HG03095 (cell line): ENCODE data around the gene PPM1A.

ENCODE experiments used
- ATAC-seq: cut with Tn5 transposase; IDR thresholded peaks from one replicate; pipeline ENCODE4 v1.9.1; 2021; ENCODE audit warnings: moderate library complexity; ENCODE audit not compliant: unreplicated experiment

PPM1A gene

DNA sequence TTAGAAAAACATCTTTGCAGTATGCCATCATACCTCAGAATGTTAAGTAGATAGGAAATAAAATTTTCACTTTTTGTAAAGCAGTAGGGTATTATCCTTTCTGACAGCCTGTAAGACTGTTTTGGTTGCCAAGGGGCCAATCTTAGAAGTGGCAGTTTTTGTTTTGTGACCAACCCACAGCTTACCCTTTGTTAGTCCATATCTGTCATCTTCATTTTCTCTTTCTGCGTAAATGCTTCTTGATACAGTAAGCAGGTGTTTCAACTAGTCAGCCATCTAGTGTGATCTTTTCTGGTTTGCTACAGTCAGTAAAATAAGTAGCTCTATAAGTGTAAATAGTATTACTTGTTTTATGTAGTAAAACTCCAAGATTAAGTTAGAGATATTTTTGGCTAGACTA, 8.8 kb downstream of the PPM1A start:
- ATAC-seq = no peak

DNA sequence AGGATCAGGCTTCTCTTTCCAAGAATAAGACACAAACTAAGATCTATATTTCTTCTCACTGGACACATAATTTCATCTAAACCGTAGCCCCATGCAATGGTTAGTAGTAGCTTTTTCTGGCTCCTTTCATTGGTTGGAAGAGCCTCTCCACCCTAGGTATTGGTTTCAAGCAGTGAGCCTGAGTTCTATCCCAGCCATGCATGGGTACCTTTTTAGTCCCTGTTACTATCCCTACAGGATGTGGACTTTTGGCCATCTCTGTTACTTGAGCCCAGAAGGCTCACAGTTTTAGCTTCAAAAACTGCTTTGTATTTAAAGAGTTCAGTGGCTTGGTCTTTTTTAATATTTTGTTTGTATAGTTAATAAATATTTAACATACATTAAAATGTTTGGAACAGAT, 16.1 kb downstream of the PPM1A start:
- no peak for ATAC-seq

DNA sequence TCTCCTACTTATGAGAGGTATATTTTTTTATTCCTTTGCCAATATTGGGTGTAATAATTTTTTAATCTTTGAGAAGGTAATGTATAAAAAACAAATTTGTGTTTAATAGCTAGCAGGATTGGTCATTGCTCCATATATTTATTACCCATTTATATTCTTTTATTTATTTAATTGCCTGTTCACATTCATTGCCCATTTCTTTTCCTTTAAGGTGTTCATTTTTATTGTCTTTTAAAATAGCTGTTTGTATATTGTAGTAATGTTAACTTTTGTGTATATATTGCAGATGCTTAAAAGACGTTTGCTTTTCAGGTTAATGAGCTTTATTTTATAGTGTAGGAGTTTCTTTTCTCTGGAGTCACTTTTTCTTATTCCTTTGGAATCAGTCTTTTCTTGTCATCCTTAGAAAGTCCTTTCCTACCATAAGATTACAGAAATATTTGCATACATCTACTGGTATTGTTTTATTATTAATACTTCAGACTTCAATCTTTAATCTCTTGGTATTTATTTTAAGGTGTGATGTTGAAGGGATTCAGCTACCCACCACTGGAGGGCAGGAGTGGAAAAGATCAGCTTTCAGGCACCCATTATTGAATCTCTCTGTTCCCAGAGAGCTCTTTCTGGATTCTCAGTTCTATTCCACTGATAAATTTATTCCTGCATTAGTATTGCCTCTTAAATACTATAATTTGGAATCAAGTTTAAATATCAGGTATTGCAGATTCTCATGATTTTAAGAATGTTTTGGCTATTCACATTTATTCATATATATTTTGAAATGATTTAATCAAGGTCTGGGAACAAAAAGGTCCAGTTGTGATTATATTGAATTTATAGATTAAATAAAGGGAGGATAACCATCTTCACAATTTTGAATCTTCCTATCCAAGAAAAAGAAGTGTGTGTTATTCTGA, 17.3 kb downstream of the PPM1A start:
- no peak for ATAC-seq

DNA sequence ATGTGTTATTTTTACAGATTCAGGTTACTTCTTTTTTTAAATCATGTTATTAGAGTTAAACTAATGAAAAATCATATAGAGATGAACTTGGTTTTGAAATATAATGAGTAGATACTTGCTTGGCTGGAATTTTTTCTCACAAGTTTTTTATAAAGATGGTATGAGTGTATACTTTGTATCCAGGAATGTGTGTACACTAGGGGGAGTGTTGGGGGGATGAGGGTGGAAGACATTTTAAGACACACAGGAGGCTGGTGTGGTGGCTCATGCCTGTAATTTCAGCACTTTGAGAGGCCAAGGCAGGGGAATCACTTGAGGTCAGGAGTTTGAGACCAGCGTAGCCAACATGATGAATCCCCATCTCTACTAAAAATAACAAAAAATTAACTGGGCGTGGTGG, 23.2 kb downstream of the PPM1A start:
- ATAC-seq = no peak

DNA sequence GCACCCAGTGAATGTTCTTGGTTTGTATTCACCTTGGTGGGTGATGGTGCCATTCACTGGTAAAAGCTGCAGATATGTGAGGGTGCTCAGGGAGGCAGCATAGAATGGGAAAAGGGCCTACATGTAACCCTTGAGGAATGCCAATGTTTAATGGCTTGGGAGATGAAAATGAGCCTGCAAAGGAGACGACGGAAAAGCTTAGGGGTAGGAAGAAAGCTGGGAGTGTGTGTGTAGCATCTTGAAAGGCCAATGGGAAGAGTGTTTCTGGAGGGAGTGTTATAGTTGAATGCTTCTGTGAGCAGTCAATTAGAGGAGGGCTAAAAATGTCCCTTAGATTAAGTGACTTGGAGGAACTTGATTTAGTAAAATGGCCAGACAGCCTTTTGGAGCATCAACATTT, 24.9 kb downstream of the PPM1A start:
- ATAC-seq = no peak

DNA sequence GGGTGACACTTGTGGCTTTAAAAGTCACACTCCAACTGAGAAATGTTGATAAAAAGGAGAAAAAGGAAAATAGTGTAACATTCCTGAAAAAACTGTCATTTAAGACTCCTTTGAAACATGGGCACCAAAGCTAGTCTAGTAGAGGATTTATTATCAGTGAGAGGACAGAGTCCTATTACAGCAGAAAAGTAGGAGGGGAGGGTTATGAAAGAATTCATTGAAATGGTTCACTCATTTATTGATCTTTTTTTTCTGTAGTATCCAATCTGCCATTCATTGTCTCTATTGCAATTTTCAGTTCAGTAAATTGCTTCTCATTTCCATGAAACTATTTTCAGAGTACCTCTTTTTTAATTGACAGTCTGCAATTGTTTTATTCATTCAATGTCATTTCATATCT, 25.4 kb downstream of the PPM1A start:
- no peak for ATAC-seq

DNA sequence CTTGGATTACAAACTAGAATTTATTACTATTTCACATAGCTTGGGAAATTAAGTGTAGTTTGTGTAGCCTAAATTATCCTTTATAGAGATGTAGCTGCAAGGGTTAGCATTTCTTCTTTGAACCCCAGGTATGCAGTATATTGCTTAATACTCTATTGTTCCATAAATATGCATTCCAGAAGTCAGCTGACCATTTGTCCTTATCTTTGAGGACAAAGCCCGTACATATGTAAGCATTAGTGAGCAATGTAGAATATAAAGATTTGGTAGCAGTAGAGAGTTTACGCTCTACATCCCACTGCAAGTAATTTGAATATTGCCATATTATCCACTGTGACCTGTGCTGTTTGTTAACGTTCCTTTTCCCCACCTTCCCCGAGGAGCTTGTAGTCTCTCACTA, 26.9 kb downstream of the PPM1A start:
- no peak for ATAC-seq

DNA sequence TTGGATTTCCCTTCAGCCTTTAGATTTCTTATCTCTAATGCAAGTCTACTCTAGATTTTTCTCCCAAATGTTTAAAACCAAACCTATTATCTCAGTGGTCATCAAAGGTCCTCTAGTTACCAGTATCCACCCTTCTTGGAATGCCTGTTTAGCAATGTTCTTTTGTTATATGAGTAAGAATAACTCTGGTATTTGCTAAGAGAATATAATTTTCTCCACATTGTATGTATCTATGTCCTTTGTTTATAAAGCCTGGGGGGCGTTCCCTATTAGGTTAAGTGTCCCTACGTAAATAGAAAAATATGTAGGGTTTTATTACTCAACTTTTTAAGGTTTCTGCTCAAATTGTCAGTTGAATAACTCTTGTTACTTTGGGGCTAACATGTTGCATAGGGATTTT, 27.3 kb downstream of the PPM1A start:
- no peak for ATAC-seq

DNA sequence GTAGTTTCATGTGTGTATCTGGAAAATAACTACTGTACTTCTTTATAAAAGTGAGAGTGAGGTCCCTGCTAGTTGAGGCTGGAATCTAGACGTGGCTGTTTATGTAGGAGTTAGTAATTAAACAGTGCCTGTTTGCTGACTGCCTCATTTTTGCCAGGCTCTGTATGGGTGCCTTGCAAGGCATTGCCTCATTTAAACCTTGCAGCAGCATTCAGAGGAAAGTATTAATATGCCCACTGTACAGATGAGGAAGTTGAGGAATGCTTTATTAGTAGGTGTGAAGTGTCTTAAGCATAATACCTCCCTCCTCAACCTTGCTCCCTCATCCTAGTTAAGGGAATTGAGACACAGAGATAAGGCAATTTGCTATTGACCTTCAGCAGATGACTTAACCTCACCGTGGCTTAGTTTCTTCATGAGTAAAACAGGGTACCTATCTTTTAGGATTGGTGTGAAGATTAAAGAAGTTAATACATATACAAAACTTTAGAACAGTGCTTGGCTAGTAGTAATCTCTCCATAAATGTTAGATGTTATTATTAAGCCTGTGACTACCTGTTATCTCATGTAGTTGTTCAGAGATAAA, 28.7 kb downstream of the PPM1A start:
- ATAC-seq = no peak

DNA sequence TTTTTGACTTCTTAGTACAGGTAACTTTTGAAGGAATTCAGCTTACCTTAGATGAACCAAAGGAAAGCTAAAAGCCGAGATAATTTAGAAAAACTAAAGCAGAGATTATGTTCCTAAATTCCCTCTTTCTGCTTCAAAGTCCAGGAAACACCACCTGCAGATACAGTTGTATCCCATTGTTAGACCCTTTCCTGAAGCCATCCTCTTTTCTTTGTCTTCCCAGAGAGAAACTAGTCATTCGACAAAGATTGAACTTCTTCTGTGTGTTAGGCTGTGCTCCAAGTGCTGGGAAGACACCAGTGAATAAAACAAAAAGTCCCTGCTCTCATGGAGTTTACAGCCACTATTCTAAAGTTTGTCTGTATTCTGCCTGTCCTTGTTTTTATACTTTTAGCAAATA, 29.3 kb downstream of the PPM1A start:
- ATAC-seq = no peak

DNA sequence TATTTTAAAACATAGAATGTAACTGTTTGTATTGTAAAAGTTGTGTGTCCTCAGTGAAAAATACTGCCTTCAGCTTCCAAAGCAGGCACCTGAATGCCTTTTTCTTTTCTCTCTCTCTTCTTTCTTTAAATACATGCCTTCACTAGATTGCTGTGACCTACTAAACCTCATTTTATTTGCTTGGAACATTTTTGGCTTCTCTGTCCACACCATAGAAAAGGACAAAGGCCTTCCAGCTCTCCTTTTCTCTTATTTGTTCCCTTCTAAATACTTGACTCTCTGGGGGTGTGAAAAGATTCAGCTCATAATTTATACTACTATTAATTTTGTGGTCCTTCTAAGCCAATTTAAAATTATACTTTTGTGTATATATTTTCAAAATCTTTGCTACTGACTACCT, 38.4 kb downstream of the PPM1A start:
- ATAC-seq = no peak

DNA sequence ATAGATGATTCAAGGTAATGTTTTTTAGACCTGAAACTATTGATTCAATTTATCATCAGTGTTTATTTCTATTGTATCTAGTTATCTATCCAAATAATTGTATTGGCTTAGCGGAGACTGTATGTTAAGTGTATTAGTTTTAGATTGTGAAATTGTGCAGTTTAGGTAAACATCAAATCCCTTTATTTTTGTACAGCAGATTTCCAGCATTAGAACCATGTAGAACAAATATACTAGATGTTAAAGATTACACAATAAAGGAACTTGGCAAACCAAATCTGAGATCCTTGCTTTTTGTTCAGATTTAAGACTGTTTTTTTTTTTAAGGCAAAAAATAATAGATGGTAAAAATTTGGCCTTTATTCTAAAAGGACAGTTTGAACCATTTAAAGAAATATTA, 39.3 kb downstream of the PPM1A start:
- ATAC-seq = no peak

DNA sequence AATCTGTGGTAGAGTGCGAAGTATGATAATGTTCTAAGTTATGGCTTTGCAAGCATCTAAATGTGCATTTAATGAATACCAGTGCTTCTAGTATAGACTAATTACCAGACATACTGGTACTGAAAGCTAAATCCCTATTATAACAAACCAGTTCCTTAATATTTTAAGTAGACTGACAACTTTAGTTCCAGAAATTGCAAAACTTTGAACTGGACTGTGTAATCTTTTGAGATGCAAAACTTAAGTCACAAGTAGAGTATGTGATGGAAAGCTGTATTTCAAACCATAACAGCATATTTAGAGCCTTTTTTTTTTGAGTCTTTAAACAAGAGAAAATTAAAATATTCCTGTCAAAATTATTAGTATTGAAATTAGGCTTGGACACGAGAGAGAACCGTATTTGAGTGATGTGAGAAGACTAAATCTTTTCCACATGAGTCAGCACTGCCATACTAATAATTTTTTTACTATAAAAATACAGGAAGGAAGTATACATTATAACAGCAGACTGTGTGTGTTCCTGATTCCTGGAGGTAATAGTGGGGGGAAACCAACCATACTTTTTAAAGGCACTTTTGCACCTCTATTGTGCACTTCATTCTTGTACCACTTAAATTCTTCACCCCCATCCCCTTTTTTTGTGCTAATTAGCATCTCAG, 45.5 kb downstream of the PPM1A start:
- ATAC-seq = no peak

DNA sequence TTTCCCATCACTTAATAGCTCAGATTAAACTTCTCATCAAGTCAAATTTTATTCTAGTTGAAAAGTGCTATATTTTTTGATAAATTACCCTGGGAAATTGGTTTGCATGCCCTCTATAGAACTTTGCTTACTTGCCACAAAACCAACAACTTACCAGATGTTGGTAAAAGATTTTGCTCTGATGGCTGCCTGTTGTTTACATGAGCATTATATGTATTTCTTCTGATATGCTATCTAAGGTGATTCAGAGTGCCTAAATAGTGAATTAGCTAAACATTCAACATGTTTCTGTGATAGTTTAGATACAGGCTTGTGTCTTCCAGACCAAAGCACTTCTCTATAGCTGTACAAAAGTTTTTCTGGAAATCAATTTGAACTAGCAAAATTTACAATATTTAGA, 51.0 kb downstream of the PPM1A start:
- no peak for ATAC-seq

DNA sequence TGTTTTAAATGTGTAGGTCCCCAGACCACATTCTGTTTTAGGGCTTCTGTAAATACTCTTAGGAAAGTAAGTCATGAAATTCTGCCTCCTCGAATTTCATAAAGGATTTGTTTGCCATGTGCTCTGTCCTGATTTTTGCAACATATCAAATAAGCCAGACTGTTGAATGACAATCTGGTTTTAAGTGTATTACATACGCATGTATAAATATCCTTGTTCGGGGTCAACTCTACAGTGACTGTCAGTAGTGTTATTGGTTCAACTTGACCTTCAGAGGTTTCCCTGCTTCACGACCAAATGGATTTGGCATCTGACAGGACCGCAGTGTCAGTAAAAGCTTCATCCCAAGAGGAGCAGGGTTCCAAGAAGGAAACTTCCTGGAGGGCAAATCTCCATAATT, 52.7 kb downstream of the PPM1A start:
- ATAC-seq = no peak

DNA sequence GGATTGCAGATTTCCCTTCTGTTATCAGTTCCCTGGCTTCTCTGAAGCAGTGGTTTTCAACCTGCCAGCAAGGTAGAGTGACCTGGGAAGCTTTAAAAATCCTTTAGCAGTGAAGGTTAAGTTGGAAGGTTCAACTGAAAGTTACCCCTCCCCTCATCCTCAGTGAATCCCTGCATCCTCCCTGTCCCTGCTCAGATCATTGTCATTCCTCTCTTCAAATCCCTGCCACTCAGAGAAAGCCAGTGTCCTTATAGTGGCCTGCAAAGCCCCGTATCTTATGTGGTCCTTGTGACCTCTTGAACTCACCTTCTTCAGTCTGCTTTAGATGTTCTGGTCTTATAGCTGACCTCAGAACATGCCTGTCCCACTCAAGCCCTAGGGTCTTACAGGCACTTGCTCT, 53.6 kb downstream of the PPM1A start:
- no peak for ATAC-seq

DNA sequence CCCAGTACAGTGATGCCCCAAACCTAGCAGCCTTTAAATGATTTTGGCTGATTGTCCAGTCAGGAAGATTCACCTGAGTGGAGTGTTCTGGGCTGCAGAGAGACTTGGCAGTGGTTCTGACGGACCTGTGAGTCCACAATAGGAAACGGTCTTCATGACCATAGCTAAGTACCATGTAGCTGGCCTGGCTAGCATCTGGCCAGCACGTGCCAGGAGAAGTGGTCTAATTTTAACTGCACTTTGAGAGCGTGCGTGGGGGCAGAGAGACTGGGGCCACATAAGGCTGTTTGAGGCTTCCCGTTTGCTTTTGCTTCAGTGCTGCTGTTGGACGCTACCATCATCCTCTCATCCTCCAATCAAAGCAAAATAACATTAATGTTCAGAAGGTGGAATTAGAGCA, 54.7 kb downstream of the PPM1A start:
- ATAC-seq = no peak

DNA sequence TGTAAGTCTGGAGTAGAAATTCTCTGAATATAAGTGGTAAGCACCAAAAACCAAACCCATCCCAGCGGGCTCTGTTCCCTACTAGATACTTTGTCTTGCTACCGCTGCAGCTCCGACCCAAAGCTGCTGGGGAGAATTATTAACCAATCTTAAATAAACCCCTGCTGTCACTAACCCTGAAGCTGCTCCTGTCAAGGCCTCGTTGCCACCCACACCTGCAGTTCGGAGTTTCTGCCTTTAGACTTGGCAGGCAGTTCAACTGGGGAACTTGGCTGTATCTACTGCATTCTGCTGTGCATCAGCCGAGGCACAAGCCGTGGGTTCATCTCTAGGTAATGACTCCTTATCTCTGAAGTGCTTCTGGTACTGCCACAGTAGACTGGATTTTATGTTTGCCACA, 55.5 kb downstream of the PPM1A start:
- ATAC-seq = no peak

DNA sequence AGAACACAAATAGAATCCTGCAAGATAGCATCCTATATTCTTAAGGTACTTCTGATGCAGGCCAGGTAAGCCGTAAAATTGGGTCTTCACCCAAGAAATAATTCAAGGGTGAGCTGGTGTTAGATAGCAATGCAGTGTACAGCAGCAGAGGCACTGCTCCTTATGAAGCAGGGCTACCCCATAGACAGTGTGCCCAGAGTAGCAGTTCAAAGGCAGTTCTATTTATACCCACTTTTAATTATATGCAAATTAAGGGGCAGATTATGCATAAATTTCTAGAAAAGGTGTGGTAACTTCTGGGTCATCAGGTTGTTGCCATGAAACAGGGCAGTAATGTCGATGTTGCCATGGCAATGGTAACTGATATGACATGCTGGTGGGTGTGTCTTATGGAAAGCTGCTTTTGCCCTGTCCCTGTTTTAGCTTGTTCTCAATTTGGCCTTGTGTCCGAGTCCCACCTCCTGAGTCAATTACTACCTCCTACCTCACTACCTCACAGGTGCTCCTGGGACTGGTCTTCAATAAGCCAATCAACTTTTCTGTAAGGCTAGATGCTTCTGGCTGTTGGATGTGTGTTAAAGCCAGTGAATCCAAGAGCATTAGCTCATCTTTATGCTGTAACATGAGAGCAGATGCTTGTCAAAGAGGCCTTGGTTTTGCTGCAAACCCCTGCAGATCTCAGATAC, 61.0 kb downstream of the PPM1A start:
- no peak for ATAC-seq

DNA sequence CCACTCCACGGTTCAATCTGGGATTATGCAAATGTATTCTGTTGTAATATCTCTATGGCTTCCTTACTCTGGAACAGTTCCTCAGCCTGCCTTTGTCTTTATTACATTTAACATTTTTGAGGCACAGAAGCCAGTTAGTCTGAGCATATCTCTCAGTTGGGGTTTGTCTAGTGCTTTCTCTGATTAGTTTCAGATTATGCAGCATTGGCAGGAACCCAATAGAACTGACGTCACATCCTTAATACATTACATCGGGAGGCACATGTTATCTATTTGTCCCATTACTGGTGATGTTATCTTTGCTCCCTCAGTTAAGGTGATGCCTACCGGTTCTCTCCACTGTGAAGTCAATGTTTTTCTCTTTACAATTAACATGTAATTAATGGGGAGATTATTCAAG, 62.4 kb downstream of the PPM1A start:
- no peak for ATAC-seq

DNA sequence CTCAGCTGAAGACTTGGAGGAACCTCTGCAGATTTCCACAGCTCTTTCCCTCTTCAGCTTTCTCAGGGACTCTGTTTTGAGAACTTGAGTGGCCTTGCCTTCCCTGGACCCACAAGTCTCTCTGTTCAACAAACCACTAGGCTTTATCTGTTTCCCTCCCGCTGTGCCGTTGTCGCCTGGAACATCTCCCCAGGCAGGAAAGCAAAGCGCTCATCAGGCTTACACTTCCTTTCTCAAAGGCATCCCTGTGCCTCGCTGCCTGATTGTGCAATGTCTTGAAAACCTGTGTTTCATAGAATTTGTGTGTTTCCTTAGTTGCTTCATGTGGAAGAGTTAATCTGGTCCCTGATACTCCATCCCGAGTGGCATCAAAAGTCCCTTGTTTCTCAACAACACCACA, 64.1 kb downstream of the PPM1A start:
- ATAC-seq = no peak
